Suprapubic skin (tissue), 4 donors: ENCODE data around the gene TTPAL. TPM values are rescaled to one million over a fixed set of nuclear protein-coding genes. Genes with fewer than 3 reads are reported as not detected.

ENCODE experiments used
- DNase-seq, 2 donors: peaks; one replicate each; pipeline ENCODE4 v3.0.0-alpha.2; 2019; ENCODE audit warnings: low spot score in 2 of 2
- H3K27ac ChIP-seq: fragments of 200-600 bp; sonication (generic); one replicate; pipeline ENCODE4 v1.5.1; 2019
- H3K27me3 ChIP-seq: fragments of 200-600 bp; sonication (generic); one replicate; pipeline ENCODE4 v1.5.1; 2019
- H3K36me3 ChIP-seq: fragments of 200-600 bp; sonication (generic); one replicate; pipeline ENCODE4 v1.5.1; 2019
- H3K4me1 ChIP-seq: fragments of 200-600 bp; sonication (generic); one replicate; pipeline ENCODE4 v1.5.1; 2019
- H3K4me3 ChIP-seq: fragments of 200-600 bp; sonication (generic); one replicate; pipeline ENCODE4 v1.5.1; 2019; ENCODE audit warnings: mild to moderate bottlenecking
- H3K9me3 ChIP-seq: fragments of 200-600 bp; sonication (generic); one replicate; pipeline ENCODE4 v1.5.1; 2019
- EP300 ChIP-seq: sonication (generic); formaldehyde crosslinking; IDR thresholded peaks from one replicate; pipeline ENCODE4 v1.6.1; 2017; ENCODE audit warnings: antibody characterized with exemption
- POLR2A ChIP-seq, 2 donors: fragments of 450-650 bp; IDR thresholded peaks; one replicate each; pipeline ENCODE4 v1.6.1; 2017; ENCODE audit warnings: antibody characterized with exemption in 2 of 2, mild to moderate bottlenecking in 2 of 2, moderate library complexity in 2 of 2
- POLR2AphosphoS5 ChIP-seq, 3 donors: sonication (generic); formaldehyde crosslinking; IDR thresholded peaks; one replicate each; pipeline ENCODE4 v1.6.1; 2017; ENCODE audit warnings: antibody characterized with exemption in 3 of 3
- WGBS: methylation state at CpG from one replicate; pipeline ENCODE4 v1.1.5; 2018; 5-methylcytosine and 5-hydroxymethylcytosine counted together
- total RNA-seq, 4 donors: library from RNA; depleted of rRNA; stranded (reverse); fragments of >200 nt; gene quantifications; one replicate each; pipeline ENCODE4 v1.1.0, GENCODE V29; 2016
- TF ChIP-seq, protein P1 (sequence below), 2 donors: fragments of 200-600 bp in 1 of 2; fragments of 450-650 bp in 1 of 2; sonication (generic) in 1 of 2; IDR thresholded peaks; one replicate each; pipeline ENCODE4 v1.5.1; 2016 to 2019; ENCODE audit warnings: antibody characterized with exemption in 2 of 2, mild to moderate bottlenecking in 1 of 2, moderate library complexity in 1 of 2

TTPAL gene, protein sequence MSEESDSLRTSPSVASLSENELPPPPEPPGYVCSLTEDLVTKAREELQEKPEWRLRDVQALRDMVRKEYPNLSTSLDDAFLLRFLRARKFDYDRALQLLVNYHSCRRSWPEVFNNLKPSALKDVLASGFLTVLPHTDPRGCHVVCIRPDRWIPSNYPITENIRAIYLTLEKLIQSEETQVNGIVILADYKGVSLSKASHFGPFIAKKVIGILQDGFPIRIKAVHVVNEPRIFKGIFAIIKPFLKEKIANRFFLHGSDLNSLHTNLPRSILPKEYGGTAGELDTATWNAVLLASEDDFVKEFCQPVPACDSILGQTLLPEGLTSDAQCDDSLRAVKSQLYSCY
- 10 to 100 TPM; 13.6 to 38.5 (median 29.4) TPM for total RNA-seq

DNA sequence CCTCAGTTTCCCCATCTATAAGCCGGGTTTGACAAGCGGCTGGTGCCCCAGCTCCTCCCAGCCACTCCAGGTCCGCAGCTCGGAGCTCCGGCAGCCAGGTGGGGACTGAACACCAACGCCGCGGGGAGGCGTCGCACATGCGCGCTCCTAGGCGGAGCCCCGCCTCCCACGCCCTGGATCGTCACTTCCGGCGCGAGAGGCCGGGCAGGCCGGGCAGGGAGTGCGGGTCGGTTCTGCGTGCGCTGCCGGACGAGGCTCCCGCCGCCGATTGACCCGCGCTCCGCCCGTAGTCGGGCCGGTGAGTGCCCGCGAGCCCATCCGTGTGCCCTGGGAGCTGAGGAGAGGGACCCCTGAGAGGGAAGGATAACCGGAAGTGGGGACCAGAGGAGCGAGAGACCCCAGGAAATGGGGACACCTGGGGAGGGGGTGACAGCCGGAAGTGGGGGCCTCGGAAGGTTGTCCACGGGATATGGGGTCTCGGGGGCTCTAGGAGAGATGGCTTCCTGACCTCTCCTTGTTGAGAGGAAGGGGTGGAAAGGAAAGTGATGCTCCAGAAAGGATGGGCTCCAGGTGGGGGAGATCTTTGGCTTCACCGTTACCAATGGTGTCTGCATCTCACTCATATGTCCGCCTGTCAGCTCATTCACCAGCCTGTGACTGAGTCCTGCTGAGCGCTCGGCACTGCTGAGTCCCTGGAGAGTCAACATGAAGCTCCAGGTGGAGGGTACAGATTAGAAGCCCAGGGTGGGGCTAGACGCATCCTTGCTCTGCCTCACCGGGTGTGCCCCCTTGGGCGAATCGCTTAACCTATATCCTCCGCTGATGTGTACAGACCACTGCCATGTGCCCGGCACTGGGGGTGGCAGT is at the start of gene TTPAL:
TSS of gene TTPAL (plus strand) at position 181 of the 867 bp plus-strand sequence. CDS start 4,126 bp downstream, outside the sequence.
- H3K36me3 ChIP-seq = peaks cover 12% of the 10 kb centered on the region
- 9% methylated on average over 10 of the region's 55 CpGs for whole genome bisulfite sequencing
- no peaks in the 10 kb centered on the region for H3K9me3 ChIP-seq
- TF ChIP-seq, protein P1, sequence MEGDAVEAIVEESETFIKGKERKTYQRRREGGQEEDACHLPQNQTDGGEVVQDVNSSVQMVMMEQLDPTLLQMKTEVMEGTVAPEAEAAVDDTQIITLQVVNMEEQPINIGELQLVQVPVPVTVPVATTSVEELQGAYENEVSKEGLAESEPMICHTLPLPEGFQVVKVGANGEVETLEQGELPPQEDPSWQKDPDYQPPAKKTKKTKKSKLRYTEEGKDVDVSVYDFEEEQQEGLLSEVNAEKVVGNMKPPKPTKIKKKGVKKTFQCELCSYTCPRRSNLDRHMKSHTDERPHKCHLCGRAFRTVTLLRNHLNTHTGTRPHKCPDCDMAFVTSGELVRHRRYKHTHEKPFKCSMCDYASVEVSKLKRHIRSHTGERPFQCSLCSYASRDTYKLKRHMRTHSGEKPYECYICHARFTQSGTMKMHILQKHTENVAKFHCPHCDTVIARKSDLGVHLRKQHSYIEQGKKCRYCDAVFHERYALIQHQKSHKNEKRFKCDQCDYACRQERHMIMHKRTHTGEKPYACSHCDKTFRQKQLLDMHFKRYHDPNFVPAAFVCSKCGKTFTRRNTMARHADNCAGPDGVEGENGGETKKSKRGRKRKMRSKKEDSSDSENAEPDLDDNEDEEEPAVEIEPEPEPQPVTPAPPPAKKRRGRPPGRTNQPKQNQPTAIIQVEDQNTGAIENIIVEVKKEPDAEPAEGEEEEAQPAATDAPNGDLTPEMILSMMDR (IDR thresholded peaks at IDR 0.05) = peak in 1 of 2 donors; percentile 26
- peak; percentile 89 to 94 (median 91) for TF ChIP-seq POLR2AphosphoS5 (IDR thresholded peaks at IDR 0.05)
- no peak for TF ChIP-seq EP300
- TF ChIP-seq POLR2A (IDR thresholded peaks at IDR 0.05) = peak; percentile 92 to 98
- no peaks in the 10 kb centered on the region for H3K27me3 ChIP-seq
- H3K4me1 ChIP-seq = peaks cover 27% of the 10 kb centered on the region
- H3K27ac ChIP-seq = peak within 1 kb of the TSS; percentile 92
- peak within 1 kb of the TSS; percentile 88 for H3K4me3 ChIP-seq
- DNase-seq = peak; percentile 89 to 90

DNA sequence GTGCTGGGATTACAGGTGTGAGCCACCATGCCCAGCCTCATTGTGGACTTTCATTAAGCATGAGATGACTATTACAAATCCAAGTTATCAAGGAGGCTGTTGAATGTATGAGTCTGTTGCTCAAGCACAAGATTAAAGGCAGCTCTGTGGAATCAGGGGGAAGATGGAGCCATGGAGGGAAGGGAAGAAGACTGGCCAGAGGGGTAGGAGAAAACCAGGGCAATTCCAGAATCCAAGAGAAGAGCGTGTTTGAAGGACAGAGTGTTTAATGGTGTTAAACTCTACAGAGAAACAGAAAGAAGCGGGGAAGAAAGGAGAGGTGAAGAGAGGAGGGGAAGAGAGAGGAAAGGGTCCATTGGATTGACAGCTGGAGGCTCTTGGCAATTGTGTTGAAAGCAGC is 49.8 kb upstream of the TTPAL start:
- Histone ChIP-seq H3K36me3 (no peaks in the 10 kb centered on the region), H3K27me3 (peaks cover 36% of the 10 kb centered on the region), H3K27ac (no peak overlapping the region), H3K9me3 (no peaks in the 10 kb centered on the region), H3K4me1 (no peaks in the 10 kb centered on the region), H3K4me3 (no peak overlapping the region)
- DNase-seq = no peak
- 90% methylated on average over 2 of the region's 2 CpGs for WGBS
- TF ChIP-seq, protein P1 (IDR thresholded peaks at IDR 0.05) = no peak
- no peak for TF ChIP-seq EP300
- no peak for TF ChIP-seq POLR2A (IDR thresholded peaks at IDR 0.05)
- TF ChIP-seq POLR2AphosphoS5 (IDR thresholded peaks at IDR 0.05) = no peak

DNA sequence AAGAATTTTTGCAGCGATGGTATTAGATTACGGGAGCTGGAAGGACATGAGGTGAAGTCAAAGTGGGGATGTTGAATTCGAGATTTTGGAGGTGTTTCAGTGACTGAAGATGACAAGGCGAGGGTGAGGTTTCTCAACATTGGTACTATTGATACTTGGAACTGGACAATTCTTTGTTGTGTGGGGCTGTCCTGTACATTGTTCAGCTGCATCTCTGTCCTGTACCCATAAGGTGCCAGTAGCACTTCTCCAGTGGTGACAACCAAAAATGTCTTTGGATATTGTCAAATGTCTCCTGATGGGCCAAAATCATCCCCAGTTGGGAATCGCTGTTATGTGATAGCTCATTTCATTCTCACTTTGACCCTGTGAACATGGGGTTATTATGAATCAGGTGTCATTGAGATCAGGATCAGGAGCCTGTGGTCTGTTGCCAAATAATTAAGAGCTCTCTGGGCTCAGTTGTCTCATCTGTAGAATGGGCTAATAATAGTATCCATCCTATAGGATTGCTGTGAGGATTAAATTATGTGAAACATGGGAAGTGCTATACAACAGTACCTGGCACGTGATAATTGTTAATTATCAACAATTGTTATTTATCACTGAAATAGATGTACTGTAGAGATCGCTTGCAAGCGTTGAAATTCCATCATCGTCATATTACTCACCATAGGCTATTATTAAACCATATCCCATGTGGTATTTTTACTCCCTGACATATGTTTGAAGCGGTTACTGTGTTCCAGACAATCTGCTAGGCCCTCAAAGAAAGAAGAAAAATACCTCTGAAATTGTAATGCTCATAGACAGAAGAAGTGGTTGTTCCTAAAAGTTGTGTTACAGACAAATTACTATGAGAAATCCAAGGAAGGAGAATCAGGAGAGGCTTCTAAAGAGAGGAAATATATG is 48.5 kb upstream of the TTPAL start:
- Histone ChIP-seq H3K4me1 (no peaks in the 10 kb centered on the region), H3K4me3 (no peak overlapping the region), H3K9me3 (no peaks in the 10 kb centered on the region), H3K36me3 (no peaks in the 10 kb centered on the region), H3K27ac (no peak overlapping the region), H3K27me3 (peaks cover 44% of the 10 kb centered on the region)
- 88% methylated on average over 10 of the region's 10 CpGs for WGBS
- TF ChIP-seq POLR2A (IDR thresholded peaks at IDR 0.05) (no peak), EP300 (no peak), POLR2AphosphoS5 (IDR thresholded peaks at IDR 0.05) (no peak)
- TF ChIP-seq, protein P1 (IDR thresholded peaks at IDR 0.05) = no peak
- no peak for DNase-seq

DNA sequence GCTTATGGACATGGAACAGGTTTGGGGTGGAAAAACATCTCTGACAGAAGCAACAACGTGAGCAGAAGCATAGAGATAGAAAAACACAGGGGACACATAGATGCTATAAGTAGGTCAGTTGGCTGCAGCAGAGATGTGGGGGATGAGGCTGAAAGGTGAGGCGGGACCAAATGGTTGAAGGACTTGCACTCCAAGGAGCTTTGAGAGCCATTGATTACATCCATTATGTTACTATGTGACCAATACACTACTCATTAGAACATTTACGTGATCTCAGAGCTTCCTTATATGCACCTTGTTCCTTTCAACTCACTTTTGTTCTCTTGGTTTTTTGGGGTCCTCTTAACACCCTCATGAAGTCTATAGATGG is 47.9 kb upstream of the TTPAL start:
- no peaks in the 10 kb centered on the region for H3K9me3 ChIP-seq
- H3K4me1 ChIP-seq = no peaks in the 10 kb centered on the region
- WGBS = 85% methylated on average over 3 of the region's 3 CpGs
- no peak overlapping the region for H3K27ac ChIP-seq
- H3K27me3 ChIP-seq = peaks cover 44% of the 10 kb centered on the region
- no peak for TF ChIP-seq POLR2AphosphoS5 (IDR thresholded peaks at IDR 0.05)
- TF ChIP-seq EP300 = no peak
- TF ChIP-seq, protein P1 (IDR thresholded peaks at IDR 0.05) = no peak
- TF ChIP-seq POLR2A (IDR thresholded peaks at IDR 0.05) = no peak
- no peak for DNase-seq
- H3K4me3 ChIP-seq = no peak overlapping the region
- H3K36me3 ChIP-seq = no peaks in the 10 kb centered on the region
